Gastrocnemius medialis (tissue), 4 donors: ENCODE measurements around the gene BMP7.

Experiments used
- POLR2A ChIP-seq, 2 donors: fragments of 450-650 bp; IDR thresholded peaks; one replicate each; pipeline ENCODE4 v1.6.1; 2017; ENCODE audit warnings: antibody characterized with exemption in 2 of 2, mild to moderate bottlenecking in 2 of 2, moderate library complexity in 2 of 2
- TF ChIP-seq, protein P1 (sequence below), 5 experiments: fragments of 450-650 bp in 3 of 5; fragments of 200-600 bp in 2 of 5; sonication (generic) in 2 of 5; IDR thresholded peaks in 4 of 5; conservative IDR thresholded peaks in 1 of 5; 1 replicate in 4 of 5; 2 replicates in 1 of 5; pipeline ENCODE4 v1.5.1; 2016 to 2019; ENCODE audit warnings: antibody characterized with exemption in 5 of 5, mild to moderate bottlenecking in 3 of 5, moderate library complexity in 3 of 5

DNA sequence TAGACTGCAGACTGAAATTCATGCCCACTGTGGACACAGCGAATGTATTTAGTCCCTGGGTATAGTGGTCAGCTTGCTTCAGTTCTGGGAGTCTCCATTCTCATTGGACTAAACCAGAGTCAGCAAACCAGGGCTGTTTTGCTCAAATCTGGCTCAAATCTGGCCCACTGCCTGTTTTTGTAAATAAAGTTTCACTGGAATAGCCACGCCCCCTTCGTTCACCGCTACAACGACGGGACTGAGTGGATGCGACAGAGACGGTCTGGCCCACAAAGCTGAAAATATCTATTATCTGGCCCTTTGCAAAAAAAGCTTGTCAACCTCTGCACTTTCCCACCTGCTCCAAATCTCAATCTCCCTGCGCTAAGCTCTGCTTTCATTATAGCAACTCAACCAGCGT lies 135.4 kb downstream of the BMP7 start:
- TF ChIP-seq, protein P1, sequence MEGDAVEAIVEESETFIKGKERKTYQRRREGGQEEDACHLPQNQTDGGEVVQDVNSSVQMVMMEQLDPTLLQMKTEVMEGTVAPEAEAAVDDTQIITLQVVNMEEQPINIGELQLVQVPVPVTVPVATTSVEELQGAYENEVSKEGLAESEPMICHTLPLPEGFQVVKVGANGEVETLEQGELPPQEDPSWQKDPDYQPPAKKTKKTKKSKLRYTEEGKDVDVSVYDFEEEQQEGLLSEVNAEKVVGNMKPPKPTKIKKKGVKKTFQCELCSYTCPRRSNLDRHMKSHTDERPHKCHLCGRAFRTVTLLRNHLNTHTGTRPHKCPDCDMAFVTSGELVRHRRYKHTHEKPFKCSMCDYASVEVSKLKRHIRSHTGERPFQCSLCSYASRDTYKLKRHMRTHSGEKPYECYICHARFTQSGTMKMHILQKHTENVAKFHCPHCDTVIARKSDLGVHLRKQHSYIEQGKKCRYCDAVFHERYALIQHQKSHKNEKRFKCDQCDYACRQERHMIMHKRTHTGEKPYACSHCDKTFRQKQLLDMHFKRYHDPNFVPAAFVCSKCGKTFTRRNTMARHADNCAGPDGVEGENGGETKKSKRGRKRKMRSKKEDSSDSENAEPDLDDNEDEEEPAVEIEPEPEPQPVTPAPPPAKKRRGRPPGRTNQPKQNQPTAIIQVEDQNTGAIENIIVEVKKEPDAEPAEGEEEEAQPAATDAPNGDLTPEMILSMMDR (IDR thresholded peaks at IDR 0.05 in 4 of 5, conservative IDR thresholded peaks at IDR 0.05 in 1 of 5), result no peak
- TF ChIP-seq POLR2A (IDR thresholded peaks at IDR 0.05), result no peak
